Vagina (tissue), 2 donors: Measurements from ENCODE around the gene SPATA9. TPM values are rescaled to one million over a fixed set of nuclear protein-coding genes. Genes with fewer than 3 reads are reported as not detected.
"Not testable (repeated sequence)": the region's sequence is repeated elsewhere in the genome, so short reads cannot be mapped to it uniquely, and the experiment has no call there.

Experiments used
- DNase-seq, 2 donors: peaks; one replicate each; pipeline ENCODE4 v3.0.0-alpha.2; 2017; ENCODE audit errors: extremely low spot score in 2 of 2
- H3K27ac ChIP-seq: fragments of 200-600 bp; sonication (generic); one replicate; pipeline ENCODE4 v1.5.1; 2019
- H3K27me3 ChIP-seq: fragments of 200-600 bp; sonication (generic); one replicate; pipeline ENCODE4 v1.5.1; 2019
- H3K36me3 ChIP-seq, 2 donors: fragments of 200-600 bp; sonication (generic); one replicate each; pipeline ENCODE4 v1.5.1; 2017 to 2019
- H3K4me1 ChIP-seq: fragments of 200-600 bp; sonication (generic); one replicate; pipeline ENCODE4 v1.5.1; 2019
- H3K4me3 ChIP-seq, 2 donors: fragments of 200-600 bp; sonication (generic); 1 replicate in 1 of 2; 2 replicates in 1 of 2; pipeline ENCODE4 v1.5.1; 2016 to 2019
- H3K9me3 ChIP-seq: fragments of 200-600 bp; sonication (generic); one replicate; pipeline ENCODE4 v1.5.1; 2019
- POLR2A ChIP-seq, 2 donors: fragments of 450-650 bp; IDR thresholded peaks; one replicate each; pipeline ENCODE4 v1.6.1; 2017; ENCODE audit warnings: antibody characterized with exemption in 2 of 2, mild to moderate bottlenecking in 2 of 2, moderate library complexity in 2 of 2
- POLR2AphosphoS5 ChIP-seq, 2 donors: sonication (generic); formaldehyde crosslinking; IDR thresholded peaks; one replicate each; pipeline ENCODE4 v1.9.0; 2017; ENCODE audit warnings: antibody characterized with exemption in 2 of 2, mild to moderate bottlenecking in 2 of 2, low read depth in 1 of 2; ENCODE audit not compliant: insufficient read depth in 1 of 2
- intact Hi-C: fragments of 100-400 bp; cut with DNase I; formaldehyde crosslinking; loops from one replicate; pipeline ENCODE4 v1.15.1; 2023
- total RNA-seq: library from RNA; depleted of rRNA; stranded (reverse); fragments of >200 nt; gene quantifications from one replicate; pipeline ENCODE4 v1.2.3, GENCODE V29; 2016
- TF ChIP-seq, protein P1 (sequence below), 3 experiments: fragments of 450-650 bp in 2 of 3; fragments of 200-600 bp in 1 of 3; sonication (generic) in 1 of 3; IDR thresholded peaks; one replicate each; pipeline ENCODE4 v1.5.1; 2017 to 2019; ENCODE audit warnings: antibody characterized with exemption in 3 of 3, mild to moderate bottlenecking in 2 of 3, moderate library complexity in 2 of 3

The SPATA9 gene
- total RNA-seq, 1 donor from 2014 or later: not detected

DNA sequence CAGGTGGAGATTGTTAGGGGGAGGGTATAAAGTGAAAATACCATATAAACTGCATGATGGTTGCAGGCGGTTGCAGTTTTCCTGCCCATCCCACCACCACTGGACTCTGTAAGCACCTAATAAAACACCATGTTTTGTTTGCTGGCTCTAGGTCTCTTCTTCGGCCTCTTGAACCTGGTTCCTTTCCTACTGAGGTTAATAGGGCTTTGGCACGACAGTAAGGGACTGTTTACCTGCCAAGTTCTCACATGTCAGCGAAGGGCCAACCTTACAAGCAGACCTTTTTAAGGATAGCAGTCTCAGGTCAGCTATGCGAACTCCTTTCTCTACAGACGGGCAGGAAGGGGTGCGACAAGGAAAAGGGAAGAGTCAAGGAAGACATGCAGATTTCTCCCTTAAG is 39.6 kb downstream of the SPATA9 start:
- intact Hi-C loops: loop anchor here (10.0 kb wide), 2 partner anchors 202 to 702 kb away; no protein-coding TSS in a partner anchor

GRCh38 chr5:95641741-95642220 is 41.0 kb downstream of the SPATA9 start:
- Histone ChIP-seq H3K27me3 (no peaks in the 10 kb centered on the region), H3K36me3 (no peaks in the 10 kb centered on the region), H3K4me3 (no peak overlapping the region), H3K27ac (no peak overlapping the region), H3K9me3 (no peaks in the 10 kb centered on the region), H3K4me1 (no peaks in the 10 kb centered on the region)
- TF ChIP-seq, protein P1, sequence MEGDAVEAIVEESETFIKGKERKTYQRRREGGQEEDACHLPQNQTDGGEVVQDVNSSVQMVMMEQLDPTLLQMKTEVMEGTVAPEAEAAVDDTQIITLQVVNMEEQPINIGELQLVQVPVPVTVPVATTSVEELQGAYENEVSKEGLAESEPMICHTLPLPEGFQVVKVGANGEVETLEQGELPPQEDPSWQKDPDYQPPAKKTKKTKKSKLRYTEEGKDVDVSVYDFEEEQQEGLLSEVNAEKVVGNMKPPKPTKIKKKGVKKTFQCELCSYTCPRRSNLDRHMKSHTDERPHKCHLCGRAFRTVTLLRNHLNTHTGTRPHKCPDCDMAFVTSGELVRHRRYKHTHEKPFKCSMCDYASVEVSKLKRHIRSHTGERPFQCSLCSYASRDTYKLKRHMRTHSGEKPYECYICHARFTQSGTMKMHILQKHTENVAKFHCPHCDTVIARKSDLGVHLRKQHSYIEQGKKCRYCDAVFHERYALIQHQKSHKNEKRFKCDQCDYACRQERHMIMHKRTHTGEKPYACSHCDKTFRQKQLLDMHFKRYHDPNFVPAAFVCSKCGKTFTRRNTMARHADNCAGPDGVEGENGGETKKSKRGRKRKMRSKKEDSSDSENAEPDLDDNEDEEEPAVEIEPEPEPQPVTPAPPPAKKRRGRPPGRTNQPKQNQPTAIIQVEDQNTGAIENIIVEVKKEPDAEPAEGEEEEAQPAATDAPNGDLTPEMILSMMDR (IDR thresholded peaks at IDR 0.05): no peak
- peak in 1 of 2 donors; percentile 61 for TF ChIP-seq POLR2AphosphoS5 (IDR thresholded peaks at IDR 0.05; ENCODE audit: insufficient read depth in 1 of 2, low read depth in 1 of 2)
- no peak for TF ChIP-seq POLR2A (IDR thresholded peaks at IDR 0.05)
- no peak for DNase-seq
- intact Hi-C loops: loop anchor here (10.0 kb wide), 2 partner anchors 203 to 703 kb away; no protein-coding TSS in a partner anchor

More for the DNA sequence above, 39.6 kb downstream of the SPATA9 start:
- H3K27me3 ChIP-seq: no peaks in the 10 kb centered on the region
- H3K27ac ChIP-seq: no peak overlapping the region
- H3K4me3 ChIP-seq: no peak overlapping the region
- TF ChIP-seq, protein P1 (IDR thresholded peaks at IDR 0.05): no peak
- TF ChIP-seq POLR2A (IDR thresholded peaks at IDR 0.05) (no peak), POLR2AphosphoS5 (IDR thresholded peaks at IDR 0.05; ENCODE audit: insufficient read depth in 1 of 2, low read depth in 1 of 2) (no peak)
- no peaks in the 10 kb centered on the region for H3K36me3 ChIP-seq
- DNase-seq: no peak
- H3K4me1 ChIP-seq: peaks cover 9% of the 10 kb centered on the region
- no peaks in the 10 kb centered on the region for H3K9me3 ChIP-seq

- Histone ChIP-seq H3K27ac (no peak overlapping the region), H3K36me3 (no peaks in the 10 kb centered on the region), H3K4me3 (no peak overlapping the region), H3K4me1 (no peaks in the 10 kb centered on the region), H3K9me3 (no peaks in the 10 kb centered on the region), H3K27me3 (no peaks in the 10 kb centered on the region)
- DNase-seq: no peak
- intact Hi-C loops: no loop called here
- TF ChIP-seq, protein P1 (IDR thresholded peaks at IDR 0.05): no peak
- no peak for TF ChIP-seq POLR2AphosphoS5 (IDR thresholded peaks at IDR 0.05; ENCODE audit: insufficient read depth in 1 of 2, low read depth in 1 of 2)
- no peak for TF ChIP-seq POLR2A (IDR thresholded peaks at IDR 0.05)
Measured at GRCh38 chr5:95638632-95639031, 44.2 kb downstream of the SPATA9 start.

- no peak for TF ChIP-seq POLR2AphosphoS5 (IDR thresholded peaks at IDR 0.05; ENCODE audit: insufficient read depth in 1 of 2, low read depth in 1 of 2)
- no peak for TF ChIP-seq POLR2A (IDR thresholded peaks at IDR 0.05)
- TF ChIP-seq, protein P1 (IDR thresholded peaks at IDR 0.05): no peak
- Histone ChIP-seq H3K36me3 (no peaks in the 10 kb centered on the region), H3K4me1 (peaks cover 6% of the 10 kb centered on the region), H3K9me3 (no peaks in the 10 kb centered on the region), H3K4me3 (no peak overlapping the region), H3K27me3 (no peaks in the 10 kb centered on the region), H3K27ac (no peak overlapping the region)
- intact Hi-C loops: no loop called here
- no peak for DNase-seq
Measured at GRCh38 chr5:95634081-95634480, 48.7 kb downstream of the SPATA9 start.

DNA sequence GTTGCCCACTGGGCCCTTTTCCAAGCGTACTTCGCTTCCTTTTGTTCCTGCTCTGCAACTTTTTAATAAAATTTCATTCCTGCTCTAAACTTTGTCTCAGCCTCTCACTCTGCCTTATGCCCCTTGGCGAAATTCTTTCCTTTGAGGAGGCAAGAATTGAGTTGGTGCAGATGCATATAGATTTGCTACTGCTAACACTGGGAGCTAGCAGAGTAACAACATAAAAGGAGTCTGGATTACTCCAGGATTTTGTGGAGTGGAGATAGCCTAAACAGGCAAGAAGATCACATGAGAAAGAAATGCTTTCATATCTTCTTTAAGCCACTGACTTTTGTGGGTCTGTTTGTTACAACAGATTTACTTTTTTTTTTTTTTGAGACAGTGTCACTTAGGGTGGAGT is 49.1 kb downstream of the SPATA9 start:
- H3K27me3 ChIP-seq: no peaks in the 10 kb centered on the region
- TF ChIP-seq, protein P1 (IDR thresholded peaks at IDR 0.05): no peak
- peaks cover 6% of the 10 kb centered on the region for H3K4me1 ChIP-seq
- no peaks in the 10 kb centered on the region for H3K9me3 ChIP-seq
- H3K4me3 ChIP-seq: no peak overlapping the region
- H3K27ac ChIP-seq: no peak overlapping the region
- intact Hi-C loops: no loop called here
- H3K36me3 ChIP-seq: no peaks in the 10 kb centered on the region
- no peak for DNase-seq

- H3K9me3 ChIP-seq, intact Hi-C loops, H3K36me3 ChIP-seq, H3K27me3 ChIP-seq, H3K27ac ChIP-seq, H3K4me1 ChIP-seq, H3K4me3 ChIP-seq, DNase-seq: not testable (repeated sequence)
Measured at GRCh38 chr5:95632942-95633341, 49.8 kb downstream of the SPATA9 start.
